ENCODE measurements around the gene HSH2D.

DNA sequence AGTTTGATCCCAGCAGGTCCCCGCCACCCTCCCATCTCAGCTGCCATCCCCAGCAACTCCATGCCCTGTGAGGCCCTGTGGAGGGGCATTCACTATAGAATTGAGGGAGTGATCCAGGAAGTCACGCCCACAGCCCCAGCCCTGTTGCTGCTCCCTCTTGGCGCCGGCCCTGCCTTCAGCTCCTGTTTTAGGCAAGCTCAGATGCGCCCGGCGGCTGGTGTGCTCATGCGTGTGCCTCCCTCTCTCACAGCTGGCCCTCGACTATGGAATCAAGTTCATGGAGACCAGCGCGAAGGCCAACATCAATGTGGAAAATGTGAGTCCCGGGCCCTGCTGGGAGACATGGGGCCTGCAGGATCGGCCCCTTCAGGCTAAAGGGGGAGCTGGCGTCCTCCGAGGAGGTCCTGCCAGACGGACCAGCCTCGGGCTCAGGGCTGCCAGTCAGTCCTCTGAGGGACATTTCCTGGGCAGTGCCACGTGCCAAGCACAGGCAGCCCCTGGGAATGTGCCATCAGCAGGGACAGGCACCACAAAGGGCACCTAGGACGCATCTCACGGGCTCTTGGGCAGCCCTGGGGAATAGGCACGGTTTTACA is 15.6 kb upstream of the HSH2D start:
- TF ChIP-seq GATA2 (IDR thresholded peaks at IDR 0.05; ENCODE audit: low read depth, low read length) (no peak), GATA3 (IDR thresholded peaks at IDR 0.05; ENCODE audit: low read depth, low read length) (no peak)

All from SH-SY5Y (cell line).